ENCODE measurements around the gene GRIP2.
"Not testable (repeated sequence)": the region's sequence is repeated elsewhere in the genome, so short reads cannot be mapped to it uniquely, and the experiment has no call there.

Gene GRIP2

GRCh38 chr3:14518893-14519292, 21.2 kb downstream of the GRIP2 start:
- Histone ChIP-seq H3K4me1 (no peaks in the 10 kb centered on the region), H3K4me3 (ENCODE audit: low read depth, low read length) (no peak overlapping the region), H3K36me3 (no peaks in the 10 kb centered on the region), H3K9me3 (no peaks in the 10 kb centered on the region), H3K27me3 (no peaks in the 10 kb centered on the region)
- no peak for TF ChIP-seq CTCF (IDR thresholded peaks at IDR 0.05; ENCODE audit: low read depth, low read length)
- no peak for DNase-seq

GRCh38 chr3:14518432-14518802, 21.7 kb downstream of the GRIP2 start:
- no peak overlapping the region for H3K4me3 ChIP-seq (ENCODE audit: low read depth, low read length)
- no peaks in the 10 kb centered on the region for H3K4me1 ChIP-seq
- no peak for TF ChIP-seq CTCF (IDR thresholded peaks at IDR 0.05; ENCODE audit: low read depth, low read length)
- no peaks in the 10 kb centered on the region for H3K36me3 ChIP-seq
- H3K27me3 ChIP-seq, result no peaks in the 10 kb centered on the region
- no peak for DNase-seq
- H3K9me3 ChIP-seq, result no peaks in the 10 kb centered on the region

- Histone ChIP-seq H3K9me3 (no peaks in the 10 kb centered on the region), H3K36me3 (no peaks in the 10 kb centered on the region), H3K4me3 (ENCODE audit: low read depth, low read length) (no peak overlapping the region), H3K27me3 (no peaks in the 10 kb centered on the region), H3K4me1 (no peaks in the 10 kb centered on the region)
- DNase-seq, result no peak
- no peak for TF ChIP-seq CTCF (IDR thresholded peaks at IDR 0.05; ENCODE audit: low read depth, low read length)
Measured at GRCh38 chr3:14517601-14518431, 22.3 kb downstream of the GRIP2 start.

- no peak for TF ChIP-seq CTCF (IDR thresholded peaks at IDR 0.05; ENCODE audit: low read depth, low read length)
- no peaks in the 10 kb centered on the region for H3K27me3 ChIP-seq
- no peak for DNase-seq
Measured at GRCh38 chr3:14516738-14517345, 23.3 kb downstream of the GRIP2 start.

GRCh38 chr3:14515526-14515925, 24.6 kb downstream of the GRIP2 start:
- not testable (repeated sequence) for H3K36me3 ChIP-seq; H3K9me3 ChIP-seq; H3K4me1 ChIP-seq; H3K4me3 ChIP-seq (ENCODE audit: low read depth, low read length); DNase-seq; H3K27me3 ChIP-seq

More at GRCh38 chr3:14516738-14517345, 23.3 kb downstream of the GRIP2 start:
- no peaks in the 10 kb centered on the region for H3K4me1 ChIP-seq
- no peaks in the 10 kb centered on the region for H3K36me3 ChIP-seq
- H3K4me3 ChIP-seq (ENCODE audit: low read depth, low read length), result no peak overlapping the region
- H3K9me3 ChIP-seq, result no peaks in the 10 kb centered on the region

- Histone ChIP-seq H3K4me1 (no peaks in the 10 kb centered on the region), H3K4me3 (ENCODE audit: low read depth, low read length) (no peak overlapping the region), H3K36me3 (no peaks in the 10 kb centered on the region), H3K27me3 (no peaks in the 10 kb centered on the region), H3K9me3 (no peaks in the 10 kb centered on the region)
- TF ChIP-seq CTCF (IDR thresholded peaks at IDR 0.05; ENCODE audit: low read depth, low read length), result no peak
- DNase-seq, result no peak
Measured at GRCh38 chr3:14514323-14514720, 25.8 kb downstream of the GRIP2 start.
